GM12891 (cell line): ENCODE results near the gene SNAP29.
"Not testable (repeated sequence)": the region's sequence is repeated elsewhere in the genome, so short reads cannot be mapped to it uniquely, and the experiment has no call there.

Source experiments
- DNase-seq: peaks from one replicate; pipeline ENCODE4 v3.0.0; 2011; ENCODE audit warnings: low spot score; ENCODE audit not compliant: insufficient read length
- FAIRE-seq: peaks from 2 replicates; lab custom pipeline; 2011; peaks lifted over from hg19 to GRCh38; lab: Jason Lieb, UNC
- PAX5 ChIP-seq: IDR thresholded peaks from 2 replicates; pipeline ENCODE4 v1.6.1; 2011; ENCODE audit warnings: low read length, moderate library complexity, mild to moderate bottlenecking; ENCODE audit not compliant: insufficient read depth, severe bottlenecking
- POLR2A ChIP-seq: IDR thresholded peaks from 2 replicates; pipeline ENCODE4 v1.6.1; 2011; ENCODE audit warnings: low read depth, low read length, control low read depth
- POLR2AphosphoS5 ChIP-seq: IDR thresholded peaks from 2 replicates; pipeline ENCODE4 v1.6.1; 2011; ENCODE audit warnings: low read depth, low read length, control low read depth
- POU2F2 ChIP-seq: IDR thresholded peaks from 2 replicates; pipeline ENCODE4 v1.6.1; 2011; ENCODE audit warnings: low read depth, mild to moderate bottlenecking, control low read depth, low read length, moderate library complexity
- SPI1 ChIP-seq: IDR thresholded peaks from 2 replicates; pipeline ENCODE4 v1.6.1; 2011; ENCODE audit warnings: low read depth, low read length, control low read depth
- TAF1 ChIP-seq: IDR thresholded peaks from 2 replicates; pipeline ENCODE4 v1.6.1; 2011; ENCODE audit warnings: low read depth, low read length, control low read depth

SNAP29 gene

DNA sequence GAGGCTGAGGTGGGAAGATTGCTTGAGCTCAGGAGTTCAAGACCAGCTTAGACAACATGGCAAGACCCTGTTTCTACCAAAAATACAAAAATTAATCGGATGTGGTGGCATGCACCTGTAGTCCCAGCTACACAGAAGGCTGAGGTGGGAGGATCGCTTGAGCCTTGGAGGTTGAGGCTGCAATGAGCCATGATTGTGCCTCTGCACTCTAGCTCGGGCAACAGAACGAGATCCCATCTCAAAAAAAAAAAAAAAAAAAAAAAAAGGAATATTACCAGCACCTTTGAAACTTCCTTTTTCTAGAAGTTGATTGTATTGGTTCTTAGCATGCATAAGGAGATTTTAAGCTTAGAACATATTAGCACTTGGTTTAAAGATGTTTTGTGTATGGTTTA is 69.8 kb downstream of the SNAP29 start:
- DNase-seq (no peak), FAIRE-seq (no peak)
- TF ChIP-seq SPI1, result no peak
- no peak for TF ChIP-seq POLR2AphosphoS5
- TF ChIP-seq TAF1, result no peak
- TF ChIP-seq POU2F2, result no peak
- TF ChIP-seq PAX5, result no peak
- TF ChIP-seq POLR2A, result no peak

DNA sequence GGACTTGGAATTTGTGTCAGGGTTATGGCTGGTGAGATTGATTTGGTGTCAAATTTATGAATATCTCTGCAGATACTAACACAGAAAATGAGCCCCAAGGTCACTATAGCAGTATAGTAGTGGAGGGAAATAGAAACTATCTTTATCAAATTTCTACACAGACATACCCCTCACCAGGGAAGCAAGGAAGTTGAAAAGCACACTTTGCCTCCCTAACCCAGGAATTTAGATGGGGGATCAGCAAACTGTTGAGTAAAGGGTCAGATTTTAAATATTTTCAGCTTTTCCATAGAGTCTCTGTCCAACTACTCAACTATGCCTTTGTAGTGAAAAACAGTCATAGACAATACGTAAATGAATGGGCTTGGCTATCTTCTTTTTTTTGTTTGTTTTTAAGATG is 71.2 kb downstream of the SNAP29 start:
- TF ChIP-seq POLR2A, result no peak
- TF ChIP-seq TAF1, result no peak
- no peak for TF ChIP-seq POLR2AphosphoS5
- no peak for TF ChIP-seq SPI1
- no peak for TF ChIP-seq POU2F2
- TF ChIP-seq PAX5, result no peak
- DNase-seq, result no peak
- FAIRE-seq, result no peak

DNA sequence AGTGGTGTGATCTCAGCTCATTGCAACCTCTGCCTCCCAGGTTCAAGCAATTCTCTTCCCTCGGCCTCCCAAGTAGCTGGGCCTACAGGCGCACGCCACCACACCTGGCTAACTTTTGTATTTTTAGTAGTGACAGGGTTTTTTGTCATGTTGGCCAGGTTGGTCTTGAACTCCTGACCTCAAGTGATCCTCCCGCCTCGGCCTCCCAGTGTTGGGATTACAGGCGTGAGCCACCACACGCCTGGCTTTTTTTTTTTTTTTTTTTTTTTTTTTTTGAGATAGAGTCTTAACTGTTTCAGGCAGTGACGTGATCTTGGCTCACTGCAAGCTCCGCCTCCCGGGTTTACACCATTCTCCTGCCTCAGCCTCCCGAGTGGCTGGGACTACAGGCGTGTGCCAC is 71.6 kb downstream of the SNAP29 start:
- not testable (repeated sequence) for FAIRE-seq

DNA sequence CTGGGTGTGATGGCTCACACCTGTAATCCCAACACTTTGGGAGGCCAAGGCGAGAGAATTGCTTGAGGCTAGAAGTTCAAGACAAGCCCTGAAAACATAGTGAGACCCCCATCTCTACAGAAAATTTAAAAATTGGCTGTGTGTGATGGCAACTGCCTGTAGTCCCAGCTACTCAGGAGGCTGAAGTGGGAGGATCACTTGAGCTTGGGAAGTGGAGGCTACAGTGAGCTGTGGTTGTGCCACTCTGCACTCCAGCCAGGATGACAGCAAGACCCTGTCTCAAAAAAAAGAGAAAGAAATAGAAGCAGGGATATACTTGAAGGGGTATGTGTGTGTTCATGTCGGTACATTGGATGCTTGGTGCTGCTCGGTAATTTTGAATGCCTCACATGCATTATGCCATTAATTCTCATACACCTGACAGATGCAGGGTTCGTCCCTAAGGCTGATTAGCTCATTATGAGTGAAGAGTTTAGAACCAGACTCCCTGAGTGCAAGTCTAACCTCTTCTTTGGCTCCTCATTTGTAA is 72.4 kb downstream of the SNAP29 start:
- FAIRE-seq (no peak), DNase-seq (no peak)
- TF ChIP-seq TAF1 (no peak), SPI1 (no peak), POU2F2 (no peak), POLR2A (no peak), PAX5 (no peak), POLR2AphosphoS5 (no peak)

More for the DNA sequence above, 71.6 kb downstream of the SNAP29 start:
- not testable (repeated sequence) for DNase-seq

DNA sequence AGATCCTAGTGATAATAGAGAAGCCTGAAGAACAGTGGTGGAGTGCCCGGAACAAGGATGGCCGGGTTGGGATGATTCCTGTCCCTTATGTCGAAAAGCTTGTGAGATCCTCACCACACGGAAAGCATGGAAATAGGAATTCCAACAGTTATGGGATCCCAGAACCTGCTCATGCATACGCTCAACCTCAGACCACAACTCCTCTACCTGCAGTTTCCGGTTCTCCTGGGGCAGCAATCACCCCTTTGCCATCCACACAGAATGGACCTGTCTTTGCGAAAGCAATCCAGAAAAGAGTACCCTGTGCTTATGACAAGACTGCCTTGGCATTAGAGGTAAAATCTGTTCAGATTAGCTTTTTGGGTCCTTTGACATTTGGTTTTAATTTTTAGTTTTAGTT is 75.1 kb downstream of the SNAP29 start:
- no peak for DNase-seq
- no peak for TF ChIP-seq SPI1
- no peak for TF ChIP-seq POU2F2
- no peak for TF ChIP-seq PAX5
- TF ChIP-seq POLR2A, result no peak
- TF ChIP-seq POLR2AphosphoS5, result no peak
- no peak for TF ChIP-seq TAF1
- no peak for FAIRE-seq

DNA sequence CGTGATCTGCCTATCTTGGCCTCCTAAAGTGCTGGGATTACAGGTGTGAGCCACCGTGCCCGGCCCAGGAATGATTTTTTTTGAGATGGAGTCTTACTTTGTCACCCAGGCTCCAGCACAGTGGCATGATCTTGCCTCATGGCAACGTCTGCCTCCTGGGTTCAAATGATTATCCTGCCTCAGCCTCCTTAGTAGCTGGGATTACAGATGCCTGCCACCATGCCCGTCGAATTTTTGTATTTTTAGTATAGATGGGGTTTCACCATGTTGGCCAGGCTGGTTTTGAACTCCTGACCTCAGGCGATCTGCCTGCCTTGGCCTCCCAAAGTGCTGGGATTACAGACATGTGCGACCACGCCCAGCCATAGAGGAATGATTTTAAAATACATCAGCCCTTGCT is 76.2 kb downstream of the SNAP29 start:
- DNase-seq, FAIRE-seq: not testable (repeated sequence)

DNA sequence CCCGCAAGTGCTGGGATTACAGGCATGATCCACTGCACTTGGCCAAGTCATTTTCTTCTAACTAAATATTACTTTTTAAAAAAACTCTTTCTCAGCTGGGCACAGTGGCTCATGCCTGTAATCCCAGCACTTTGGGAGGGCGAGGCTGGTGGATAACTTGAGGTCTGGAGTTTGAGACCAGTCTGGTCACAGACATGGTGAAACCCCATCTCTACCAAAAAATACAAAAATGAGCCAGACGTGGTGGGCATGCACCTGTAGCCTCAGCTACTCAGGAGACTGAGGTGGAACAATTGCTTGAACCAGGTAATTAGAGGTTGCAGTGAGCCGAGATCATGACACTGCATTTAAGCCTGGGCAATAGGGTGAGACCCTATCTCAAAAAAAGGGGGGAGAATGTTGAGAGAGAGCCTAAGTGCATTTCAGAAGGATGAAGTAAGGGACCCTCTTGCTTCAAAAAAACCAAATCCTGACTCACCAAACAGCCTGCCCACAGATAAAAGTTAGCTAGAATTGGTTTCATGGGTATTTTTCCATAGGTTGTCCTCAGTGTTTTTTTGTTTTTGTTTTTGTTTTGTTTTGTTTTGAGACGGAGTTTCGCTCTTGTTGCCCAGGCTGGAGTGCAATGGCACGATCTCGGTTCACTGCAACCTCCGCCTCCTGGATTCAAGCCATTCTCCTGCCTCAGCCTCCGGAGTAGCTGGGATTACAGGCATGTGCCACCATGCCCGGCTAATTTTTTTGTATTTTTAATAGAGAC is 77.2 kb downstream of the SNAP29 start:
- not testable (repeated sequence) for FAIRE-seq

DNA sequence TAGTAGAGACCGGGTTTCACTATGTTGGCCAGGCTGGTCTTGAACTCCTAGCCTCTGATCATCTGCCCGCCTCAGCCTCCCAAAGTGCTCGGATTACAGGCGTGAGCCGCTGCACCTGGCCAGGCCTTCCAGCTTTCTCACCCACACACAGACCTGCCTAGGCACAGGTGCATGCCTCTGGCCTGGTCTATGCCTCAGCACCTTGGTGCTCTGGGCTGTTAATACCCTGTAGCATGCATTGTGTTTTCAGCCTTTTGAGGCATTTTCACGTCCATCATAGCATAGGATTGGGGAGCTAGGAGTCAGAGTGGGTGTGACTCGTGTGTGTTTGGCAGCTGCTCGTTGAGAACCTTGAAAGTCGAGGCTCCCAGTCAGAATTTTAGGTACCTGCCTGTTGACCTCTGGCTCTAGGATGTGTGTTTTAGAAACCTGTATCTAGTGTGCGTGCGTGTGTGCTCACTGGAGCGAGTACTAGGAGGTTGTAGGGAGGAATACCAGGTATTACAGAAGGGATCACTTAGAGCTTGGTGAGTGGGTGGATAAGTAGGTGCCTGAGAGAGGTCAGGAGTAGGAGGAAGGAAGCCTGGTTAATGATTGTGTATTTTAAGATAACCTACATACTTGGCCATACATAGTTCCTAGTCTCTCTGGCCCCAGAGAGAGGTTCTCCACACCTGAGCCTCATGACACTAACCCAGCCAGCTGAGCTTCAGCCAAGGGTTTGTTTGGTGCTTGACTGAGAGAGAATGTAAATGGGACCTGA is 78.4 kb downstream of the SNAP29 start:
- no peak for DNase-seq
- FAIRE-seq, result peak; percentile 26
- TF ChIP-seq POLR2AphosphoS5 (no peak), PAX5 (no peak), POLR2A (no peak), TAF1 (no peak), SPI1 (no peak), POU2F2 (no peak)

More for the DNA sequence above, 77.2 kb downstream of the SNAP29 start:
- DNase-seq, result not testable (repeated sequence)

DNA sequence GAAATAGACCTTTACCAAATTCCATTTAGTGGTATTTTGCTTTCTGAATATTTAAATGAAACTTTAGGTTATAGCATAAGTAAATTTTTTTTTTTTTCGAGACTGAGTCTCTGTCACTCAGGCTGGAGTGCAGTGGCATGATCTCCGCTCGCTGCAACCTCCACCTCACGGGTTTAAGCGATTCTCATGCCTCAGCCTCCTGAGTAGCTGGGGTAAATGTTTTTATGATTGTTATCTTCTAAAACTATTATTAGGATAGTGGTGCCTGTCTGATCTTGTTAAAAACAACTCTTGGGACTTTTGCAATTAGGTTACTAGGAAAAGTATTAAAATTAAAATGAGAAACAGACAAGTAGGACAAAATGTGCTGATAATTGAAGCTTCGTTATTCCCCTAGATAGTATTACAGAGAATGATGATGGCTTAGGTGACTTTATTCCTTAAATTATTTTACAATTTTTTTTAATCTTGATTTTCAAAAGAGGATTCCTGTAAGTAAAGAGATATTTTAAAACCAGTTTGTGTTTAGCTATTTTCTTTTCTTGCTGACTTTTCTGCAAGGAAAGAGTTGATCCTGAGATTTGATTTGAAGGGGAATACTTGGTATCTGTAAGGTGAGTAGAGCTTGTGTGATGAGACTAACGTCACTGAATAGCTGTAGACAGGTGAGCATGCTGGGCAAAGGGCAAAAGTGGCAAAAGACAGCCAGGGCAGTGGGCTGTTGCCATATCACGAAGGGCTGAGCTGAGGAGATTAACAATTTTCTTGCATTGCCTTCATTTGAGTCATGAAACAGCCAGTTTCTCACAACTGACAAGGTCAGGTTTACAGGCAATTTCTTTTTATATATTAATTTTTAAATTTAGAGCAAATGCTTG is 79.2 kb downstream of the SNAP29 start:
- DNase-seq (no peak), FAIRE-seq (no peak)
- no peak for TF ChIP-seq SPI1
- TF ChIP-seq POLR2AphosphoS5, result no peak
- TF ChIP-seq POU2F2, result no peak
- TF ChIP-seq POLR2A, result no peak
- TF ChIP-seq TAF1, result no peak
- TF ChIP-seq PAX5, result no peak

DNA sequence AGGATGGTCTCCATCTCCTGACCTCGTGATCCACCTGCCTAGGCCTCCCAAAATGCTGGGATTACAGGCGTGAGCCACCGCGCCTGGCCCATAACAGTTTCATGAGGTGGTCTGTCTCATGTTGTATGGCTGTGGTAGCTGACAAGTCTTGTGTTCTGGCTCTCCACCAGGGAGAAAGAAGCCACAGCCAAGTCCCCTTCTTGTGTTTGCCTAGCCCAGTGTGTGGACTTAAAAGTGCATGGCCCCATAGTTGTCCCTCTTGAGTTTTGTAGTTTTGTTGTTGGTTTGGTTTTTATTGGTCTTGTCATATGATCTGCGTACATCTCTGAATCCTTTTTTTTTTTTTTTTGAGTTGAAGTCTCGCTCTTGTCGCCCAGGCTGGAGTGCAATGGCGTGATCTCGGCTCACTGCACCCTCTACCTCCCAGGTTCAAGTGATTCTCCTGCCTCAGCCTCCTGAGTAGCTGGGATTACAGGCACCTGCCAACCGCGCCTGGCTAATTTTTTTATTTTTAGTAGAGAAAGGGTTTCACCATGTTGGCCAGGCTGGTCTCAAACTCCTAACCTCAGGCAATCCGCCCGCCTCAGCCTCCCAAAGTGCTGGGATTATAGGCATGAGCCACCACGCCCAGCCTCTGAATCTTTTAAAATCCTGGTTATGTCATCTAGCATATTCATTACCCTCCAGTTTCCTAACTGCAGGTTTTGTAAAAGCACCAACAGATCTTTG is 80.8 kb downstream of the SNAP29 start:
- not testable (repeated sequence) for FAIRE-seq, DNase-seq
